Stromal cell of bone marrow (primary cell): ENCODE data around the gene MTURN.
"Not testable (repeated sequence)": the region's sequence is repeated elsewhere in the genome, so short reads cannot be mapped to it uniquely, and the experiment has no call there.

Experiments
- DNase-seq: peaks from one replicate; pipeline ENCODE4 v3.0.0-alpha.2; 2012; ENCODE audit warnings: low read depth

Gene MTURN

DNA sequence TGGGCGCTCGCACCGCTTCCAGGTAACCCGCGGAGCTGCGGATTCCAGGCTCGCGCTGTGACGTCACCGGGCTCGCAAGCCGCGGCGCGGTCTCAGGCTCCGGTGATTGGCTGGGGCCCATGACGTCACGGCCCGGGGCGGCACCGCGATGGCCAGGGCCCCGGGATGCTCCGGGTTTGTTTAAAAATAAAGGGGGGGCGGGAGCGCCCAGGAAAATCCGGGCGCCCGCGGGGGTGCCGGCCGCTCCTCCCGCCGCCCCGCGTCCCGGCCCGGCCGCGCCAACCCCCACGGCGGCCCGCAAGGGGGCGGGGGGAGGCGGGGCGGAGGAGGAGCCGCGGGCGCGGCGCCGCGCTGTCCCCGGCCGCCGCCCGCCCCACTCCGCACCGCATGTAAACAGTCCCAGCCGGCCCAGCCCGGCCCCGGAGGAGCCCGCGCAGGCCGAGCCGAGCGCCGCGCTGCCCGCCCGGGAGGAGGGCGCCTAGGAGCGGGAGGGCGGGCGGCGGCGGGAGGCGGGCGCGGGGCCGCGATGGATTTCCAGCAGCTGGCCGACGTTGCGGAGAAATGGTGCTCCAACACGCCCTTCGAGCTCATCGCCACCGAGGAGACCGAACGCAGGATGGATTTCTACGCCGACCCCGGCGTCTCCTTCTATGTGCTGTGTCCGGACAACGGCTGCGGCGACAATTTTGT is at the start of gene MTURN:
MTURN (plus strand) TSS at position 376 of the 690 bp plus-strand sequence; CDS start at position 527, 151 bp downstream.
- peak; percentile 72 for DNase-seq

DNA sequence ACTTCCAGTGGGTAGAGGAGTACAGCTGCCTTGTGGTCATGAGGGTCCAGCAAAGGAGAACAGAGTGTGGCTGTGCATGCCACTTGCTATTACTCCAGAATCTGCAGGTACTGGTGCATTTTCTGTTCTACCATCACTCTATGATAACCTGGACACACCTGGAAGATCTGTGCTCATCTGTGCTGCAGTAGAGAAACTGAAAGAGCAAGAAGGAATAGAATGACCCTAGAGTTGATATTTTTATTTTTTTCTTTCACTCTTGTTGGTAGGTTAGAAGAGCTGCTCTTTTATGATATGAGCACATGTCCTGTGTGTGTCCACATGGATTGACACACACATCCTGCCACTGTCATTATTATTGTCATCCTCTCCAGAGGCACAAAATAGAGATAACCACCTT is 48.3 kb upstream of the MTURN start:
- no peak for DNase-seq

DNA sequence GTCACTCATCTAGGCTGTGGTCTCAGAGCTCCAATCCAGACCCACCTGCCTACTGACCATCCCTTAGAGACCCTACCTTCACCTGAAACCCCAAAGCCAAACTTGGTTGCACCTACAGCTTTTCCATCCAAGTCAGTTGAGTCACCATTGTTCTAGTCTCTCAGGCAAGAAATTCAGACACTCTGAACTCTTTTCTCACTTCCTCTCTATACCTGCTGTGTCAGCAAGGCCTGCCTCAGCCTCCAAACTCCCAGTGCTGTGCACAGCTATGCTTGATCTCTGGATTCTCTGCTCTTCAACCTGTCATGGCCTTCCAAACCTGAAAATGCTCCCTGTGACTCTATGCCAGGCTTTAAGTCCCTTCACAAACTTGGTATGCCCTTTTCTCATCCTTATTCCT is 47.4 kb upstream of the MTURN start:
- DNase-seq = no peak

DNA sequence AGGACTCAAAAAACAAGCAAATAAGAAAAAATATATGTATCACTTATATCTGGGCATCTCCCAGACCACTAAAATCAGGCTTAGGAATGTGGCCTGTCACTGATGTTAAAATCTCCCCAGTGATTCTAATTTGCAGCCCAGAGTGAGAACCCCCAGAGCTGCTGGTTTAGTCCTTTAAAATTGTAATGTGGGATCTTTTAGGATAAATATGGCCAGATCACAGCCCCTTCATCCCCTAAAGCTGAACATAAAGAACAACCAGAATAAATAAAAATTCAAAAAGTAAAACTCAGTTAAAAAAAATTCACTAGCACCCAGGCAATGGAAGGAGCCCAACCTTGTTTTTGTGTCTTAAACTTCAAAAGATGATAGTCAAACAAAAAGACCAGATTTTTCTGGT is 46.4 kb upstream of the MTURN start:
- DNase-seq = no peak

DNA sequence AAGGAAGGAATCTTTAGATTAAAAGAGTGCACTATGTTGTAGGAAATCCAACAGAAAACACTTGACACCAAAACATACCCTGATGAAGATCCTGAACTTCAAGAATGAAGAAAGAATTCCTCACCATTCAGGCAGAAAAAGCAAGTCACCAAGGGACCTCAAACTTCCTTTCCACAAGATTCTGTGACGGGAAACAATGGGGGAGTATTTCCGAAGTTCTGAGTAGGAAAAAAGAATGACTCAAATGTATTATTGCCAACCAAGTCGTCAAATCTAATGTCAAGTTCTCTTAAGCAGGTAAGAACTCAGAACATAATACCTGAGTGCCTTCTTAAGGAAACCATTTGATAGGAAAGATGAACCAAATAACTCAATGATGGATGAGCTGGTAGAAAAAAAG is 44.7 kb upstream of the MTURN start:
- no peak for DNase-seq

DNA sequence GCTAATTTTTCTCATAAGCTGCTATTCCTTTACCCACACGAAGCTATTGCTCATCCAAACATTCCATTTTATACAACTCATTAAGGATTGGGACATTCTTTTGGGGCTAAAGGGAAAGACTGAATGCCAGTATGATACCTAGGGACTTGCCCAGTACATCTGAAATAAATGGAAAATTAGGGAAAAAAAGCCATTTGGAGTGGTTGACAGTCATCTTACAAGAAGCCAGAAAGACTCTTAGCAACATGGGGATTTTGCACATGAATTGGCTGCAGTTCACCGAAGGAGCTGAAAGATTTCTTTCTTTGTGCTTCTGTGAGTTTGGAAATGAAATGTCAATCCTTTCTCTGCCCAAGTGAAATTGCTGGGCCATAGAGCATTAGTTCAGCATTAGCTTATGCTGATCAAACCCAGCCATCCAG is 43.3 kb upstream of the MTURN start:
- peak; percentile 84 for DNase-seq

DNA sequence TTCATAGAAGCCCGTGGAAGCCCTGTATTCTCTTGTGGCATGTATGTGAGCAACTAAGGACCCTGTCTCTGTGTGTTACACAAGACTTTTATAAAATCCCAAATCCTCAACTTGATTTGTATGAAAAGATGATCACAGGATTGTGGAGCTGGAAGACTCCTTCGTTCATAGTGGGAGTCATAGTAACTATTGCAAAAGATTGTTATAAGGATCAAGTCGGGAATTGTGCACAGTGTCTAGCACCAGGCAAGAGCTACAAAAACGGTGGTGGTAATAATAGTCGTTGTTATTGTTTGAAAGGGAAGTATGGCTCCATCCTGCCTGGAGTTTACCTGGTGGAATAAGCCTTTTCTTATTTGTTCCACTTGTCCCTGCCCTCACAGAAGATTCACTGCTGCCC is 42.8 kb upstream of the MTURN start:
- no peak for DNase-seq

DNA sequence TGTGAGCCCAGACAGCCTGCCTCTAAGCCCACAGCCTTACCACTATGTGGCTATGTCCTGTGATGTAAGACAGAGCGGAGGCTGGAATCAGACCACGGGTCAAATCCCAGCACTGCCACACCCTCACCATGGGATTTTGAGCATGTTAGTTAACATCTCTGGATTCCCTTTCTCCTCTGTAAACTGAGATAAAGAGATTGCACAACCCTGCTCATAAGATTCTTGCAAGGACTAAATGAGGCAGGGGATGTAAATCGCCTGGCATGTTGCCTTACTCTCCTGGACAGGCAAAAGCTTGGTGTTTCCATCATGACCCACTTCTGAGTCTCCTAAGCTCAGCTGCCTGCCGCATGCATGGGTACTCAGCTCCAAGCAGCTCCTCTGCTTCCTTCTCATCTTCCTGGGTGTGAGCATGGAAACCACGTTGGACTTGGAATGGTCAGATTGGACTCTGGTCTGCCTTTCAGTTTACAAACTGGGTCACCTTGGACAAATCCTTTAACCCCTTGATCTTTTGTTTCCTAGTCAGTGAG is 41.3 kb upstream of the MTURN start:
- peak; percentile 18 for DNase-seq

DNA sequence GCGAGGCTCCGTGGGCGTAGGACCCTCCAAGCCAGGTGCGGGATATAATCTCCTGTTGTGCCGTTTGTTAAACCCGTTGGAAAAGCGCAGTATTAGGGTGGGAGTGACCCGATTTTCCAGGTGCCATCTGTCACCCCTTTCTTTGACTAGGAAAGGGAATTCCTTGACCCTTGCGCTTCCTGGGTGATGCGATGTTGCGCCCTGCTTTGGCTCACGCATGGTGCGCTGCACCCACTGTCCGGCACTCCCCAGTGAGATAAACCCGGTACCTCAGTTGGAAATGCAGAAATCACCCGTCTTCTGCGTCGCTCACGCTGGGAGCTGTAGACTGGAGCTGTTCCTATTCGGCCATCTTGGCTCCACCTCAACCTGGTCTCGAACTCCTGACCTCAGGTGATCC is 36.2 kb upstream of the MTURN start:
- DNase-seq = not testable (repeated sequence)

DNA sequence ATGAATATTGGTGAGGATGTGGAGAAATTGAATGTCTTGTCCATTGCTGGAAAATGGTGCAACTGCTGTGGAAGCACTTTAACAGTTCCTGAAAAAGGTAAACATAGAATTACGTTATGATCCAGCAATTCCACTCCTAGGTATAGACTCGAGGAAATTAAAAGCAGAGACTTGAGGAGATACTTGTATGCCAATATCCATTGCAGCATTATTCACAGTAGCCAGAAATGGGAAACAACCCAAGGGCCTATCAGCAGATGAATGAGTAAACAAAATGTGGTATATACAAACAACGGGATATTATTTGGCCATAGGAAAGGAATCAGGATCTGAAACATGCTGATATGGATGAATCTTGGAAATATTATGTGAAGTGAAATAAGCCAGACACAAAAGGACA is 32.5 kb upstream of the MTURN start:
- DNase-seq = no peak

DNA sequence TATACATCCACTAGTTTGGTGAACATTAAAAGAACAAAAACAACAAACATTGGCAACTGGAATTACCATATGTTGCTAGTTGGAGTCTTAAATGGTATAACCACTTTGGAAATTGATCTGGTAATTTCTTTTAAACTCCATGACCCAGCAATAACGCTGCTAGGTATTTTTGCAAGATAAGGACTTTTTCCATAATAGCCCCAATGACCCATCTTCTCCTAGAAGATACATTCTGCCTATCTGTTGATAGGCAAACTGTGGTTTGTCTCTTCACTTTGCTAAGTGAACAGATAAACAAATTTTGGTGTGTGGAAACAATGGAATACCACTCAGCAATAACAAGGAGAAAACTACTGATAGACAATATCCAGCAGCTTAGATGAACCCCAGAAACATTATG is 30.6 kb upstream of the MTURN start:
- DNase-seq = no peak

DNA sequence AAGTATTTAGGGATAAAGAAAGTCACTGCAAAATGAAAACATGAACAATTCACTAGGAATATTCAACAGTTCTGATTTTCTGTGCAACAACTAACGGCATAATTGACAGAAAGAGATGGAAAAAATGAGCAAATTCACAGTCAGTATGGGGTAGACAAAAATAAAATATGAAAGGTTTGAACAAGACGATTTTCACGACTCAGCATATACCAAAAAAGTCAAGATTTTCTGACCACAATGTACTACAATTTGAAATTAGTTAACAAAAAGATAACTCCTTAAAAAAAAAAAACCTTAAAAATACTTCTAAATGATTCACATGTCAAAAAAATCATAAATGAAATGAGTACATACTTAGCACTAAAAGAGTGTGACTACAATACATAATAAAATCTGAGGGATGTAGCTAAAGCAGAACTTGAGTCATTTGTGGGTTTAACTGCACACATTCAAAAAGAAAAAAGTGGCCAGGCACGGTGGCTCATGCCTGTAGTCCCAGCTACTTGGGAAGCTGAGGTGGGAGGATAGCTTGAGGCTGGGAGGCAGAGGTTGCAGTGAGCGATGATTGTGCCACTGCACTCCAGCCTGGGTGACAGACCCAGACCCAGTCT is 22.6 kb upstream of the MTURN start:
- DNase-seq = no peak

DNA sequence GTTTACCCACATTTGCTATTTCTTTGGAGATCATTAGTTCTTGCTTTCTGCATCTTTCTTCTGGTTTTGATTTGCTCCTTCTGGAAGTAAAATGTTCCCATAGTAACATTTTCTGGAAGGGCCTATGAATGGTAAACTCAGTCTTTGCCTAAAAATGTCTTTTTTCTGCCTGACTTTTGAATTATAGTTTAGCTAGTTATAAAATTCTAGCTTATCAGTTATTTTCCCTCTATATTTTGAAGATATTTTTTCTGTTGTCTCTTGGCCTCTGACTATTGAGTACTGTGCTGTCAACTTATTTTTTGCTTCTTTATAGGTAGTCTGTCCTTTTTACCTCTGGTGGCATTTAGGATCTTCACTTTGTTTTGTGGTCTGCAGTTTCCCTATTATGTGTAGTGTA is 21.6 kb upstream of the MTURN start:
- no peak for DNase-seq

DNA sequence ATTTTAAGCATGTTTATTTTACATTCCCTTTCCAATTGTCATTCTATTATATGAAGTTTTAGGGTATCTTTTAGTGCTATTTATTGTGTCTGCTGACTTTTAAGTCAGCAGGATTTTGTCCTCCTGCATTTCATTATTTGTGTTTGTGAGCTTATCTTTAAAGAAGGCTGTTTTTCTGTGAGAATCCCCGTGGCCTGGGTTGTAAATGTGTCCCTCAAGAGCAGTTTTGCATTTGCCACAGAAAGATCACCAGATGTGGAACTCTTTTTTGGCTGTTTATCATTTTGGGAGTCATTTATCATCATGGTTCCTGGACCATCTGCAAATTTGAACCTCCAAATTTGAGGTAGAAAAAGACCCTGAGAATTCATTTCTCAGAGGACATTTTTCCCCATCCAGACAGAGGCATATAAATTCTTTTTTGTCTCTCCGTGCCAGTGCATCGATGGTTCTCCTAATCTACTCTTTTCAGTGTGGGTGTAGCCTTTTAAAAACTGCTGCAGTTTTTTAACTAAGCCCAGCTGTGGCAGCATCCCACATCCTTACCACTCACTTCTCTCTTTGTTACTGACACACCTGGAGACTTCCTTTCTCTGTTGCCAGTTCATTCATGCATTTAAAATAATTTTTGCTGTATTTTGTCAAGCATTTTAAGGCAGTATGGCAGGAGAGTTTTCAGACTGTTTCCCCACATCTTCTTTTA is 20.1 kb upstream of the MTURN start:
- no peak for DNase-seq

DNA sequence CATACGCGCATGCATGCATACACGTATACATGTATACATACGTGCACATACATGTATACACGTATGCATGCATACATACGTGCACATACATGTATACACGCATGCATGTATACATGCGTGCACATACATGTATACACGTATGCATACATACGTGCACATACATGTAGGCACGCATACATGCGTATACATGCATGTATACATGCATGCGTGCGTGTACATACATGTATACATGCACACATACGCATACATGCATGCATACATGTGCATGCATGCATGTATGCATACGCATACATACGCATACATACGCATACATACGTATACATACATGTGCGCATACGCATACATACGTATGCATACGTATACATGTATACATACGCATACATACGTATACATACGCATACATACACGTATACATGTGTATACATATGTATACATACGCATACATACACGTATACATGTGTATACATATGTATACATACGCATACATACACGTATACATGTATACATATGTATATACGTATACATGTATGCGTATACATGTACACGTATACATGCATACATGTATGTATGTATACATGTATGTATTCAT is 19.0 kb upstream of the MTURN start:
- no peak for DNase-seq

DNA sequence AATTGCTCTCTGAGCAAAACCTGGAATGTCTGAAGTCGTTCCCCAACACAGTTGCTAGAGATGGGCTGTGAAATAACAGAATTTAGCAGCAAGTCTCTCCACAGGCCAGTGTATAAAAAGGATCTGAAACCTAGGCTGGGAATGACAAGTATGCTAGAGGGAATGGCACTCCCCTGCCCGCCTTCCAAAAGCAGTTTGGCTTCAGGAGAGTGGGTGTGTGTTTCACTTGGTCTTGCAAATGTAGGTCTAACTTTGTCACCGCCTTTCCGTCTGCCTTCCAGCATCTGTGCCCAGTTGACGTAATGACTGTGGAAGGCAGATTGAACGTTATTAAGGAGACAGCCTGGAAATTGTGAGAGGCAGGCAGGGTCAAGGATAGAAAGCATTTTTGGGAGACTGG is 18.0 kb upstream of the MTURN start:
- peak; percentile 43 for DNase-seq

DNA sequence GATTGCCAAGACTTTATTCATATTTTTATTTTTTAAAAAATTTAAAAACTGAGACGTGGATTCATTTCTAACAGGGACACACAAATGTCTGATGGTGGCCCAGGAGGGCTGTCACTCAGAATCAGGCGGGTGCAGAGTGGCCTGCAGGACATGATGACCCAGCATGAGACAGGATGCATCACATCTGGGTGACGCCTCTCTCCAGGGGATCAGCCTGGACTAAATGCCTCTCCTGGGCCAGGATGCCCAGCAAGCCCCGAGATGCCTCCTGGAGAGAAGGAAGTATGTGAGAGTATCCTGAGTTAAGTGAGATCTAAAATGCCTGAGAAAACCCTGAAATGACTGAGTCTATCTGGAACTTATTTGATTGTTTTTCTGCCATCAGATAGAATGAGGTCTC is 16.9 kb upstream of the MTURN start:
- no peak for DNase-seq

DNA sequence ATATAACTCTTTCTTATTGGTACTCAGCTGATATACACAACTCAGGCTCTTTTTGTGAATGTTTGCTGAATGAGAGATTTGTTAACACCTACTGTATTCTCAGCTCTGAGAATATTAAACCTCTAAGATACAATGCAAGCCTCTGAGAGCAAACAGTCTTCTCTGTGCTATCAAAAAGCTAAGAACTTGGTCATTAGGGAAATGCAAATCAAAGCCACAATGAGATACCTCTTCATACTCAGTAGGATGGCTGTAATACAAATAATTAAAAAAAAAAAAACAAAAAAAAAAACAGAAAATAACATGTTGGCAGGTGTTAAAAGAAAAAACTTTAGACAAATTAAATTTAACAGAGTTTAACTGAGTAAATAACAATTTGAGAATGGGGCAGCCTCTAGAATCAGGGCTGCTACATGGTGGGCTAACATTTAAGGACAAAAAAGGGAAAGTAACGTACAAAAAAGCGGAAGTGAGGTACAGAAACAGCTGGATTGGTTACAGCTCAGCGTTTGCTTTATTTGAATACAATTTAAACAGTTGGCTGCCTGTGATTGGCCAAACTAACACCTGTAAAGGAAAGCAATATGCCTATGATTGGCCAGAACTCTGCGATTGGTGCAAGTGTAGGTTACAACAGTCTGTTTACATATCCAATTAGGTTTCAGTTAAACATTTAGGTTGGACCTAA is 14.8 kb upstream of the MTURN start:
- no peak for DNase-seq

DNA sequence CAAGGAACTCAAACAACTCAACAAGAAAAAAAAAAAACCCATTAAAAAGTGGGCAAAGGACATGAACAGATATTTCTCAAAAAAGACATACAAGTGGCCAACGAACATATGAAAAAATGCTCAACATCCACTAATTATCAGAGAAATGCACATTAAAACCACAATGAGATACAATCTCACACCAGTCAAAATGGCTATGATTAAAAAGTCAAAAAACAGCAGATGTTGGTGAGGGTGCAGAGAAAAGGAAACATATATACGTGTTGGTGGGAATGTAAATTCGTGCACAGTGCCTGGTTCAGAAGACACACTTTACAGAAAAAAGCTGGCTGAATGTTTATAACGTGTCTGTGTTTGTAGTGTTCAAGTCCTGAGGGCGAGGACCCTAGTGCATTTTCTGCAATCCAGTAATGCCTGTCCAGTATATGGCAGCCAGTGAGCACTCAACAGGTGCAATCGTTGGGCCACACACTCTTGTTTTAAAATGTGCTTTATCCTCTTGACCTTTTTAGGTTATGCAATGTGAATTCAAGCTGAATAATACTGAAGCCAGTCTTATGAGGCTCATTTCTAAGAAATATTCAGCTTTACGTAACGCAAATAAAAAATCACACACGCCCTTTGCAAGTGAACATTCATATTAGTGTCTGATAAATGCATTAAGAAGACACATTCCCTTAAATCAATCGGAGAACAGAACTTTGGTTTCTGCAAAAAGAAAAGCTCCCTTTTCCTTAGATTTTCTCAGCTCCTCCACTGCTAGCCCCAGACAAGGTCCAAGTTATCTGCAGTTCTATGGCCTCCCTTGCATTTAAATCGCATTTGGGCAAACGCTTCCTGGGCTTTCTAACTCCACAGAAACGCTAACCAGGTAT is 813 bp upstream of the MTURN start:
- DNase-seq = no peak

DNA sequence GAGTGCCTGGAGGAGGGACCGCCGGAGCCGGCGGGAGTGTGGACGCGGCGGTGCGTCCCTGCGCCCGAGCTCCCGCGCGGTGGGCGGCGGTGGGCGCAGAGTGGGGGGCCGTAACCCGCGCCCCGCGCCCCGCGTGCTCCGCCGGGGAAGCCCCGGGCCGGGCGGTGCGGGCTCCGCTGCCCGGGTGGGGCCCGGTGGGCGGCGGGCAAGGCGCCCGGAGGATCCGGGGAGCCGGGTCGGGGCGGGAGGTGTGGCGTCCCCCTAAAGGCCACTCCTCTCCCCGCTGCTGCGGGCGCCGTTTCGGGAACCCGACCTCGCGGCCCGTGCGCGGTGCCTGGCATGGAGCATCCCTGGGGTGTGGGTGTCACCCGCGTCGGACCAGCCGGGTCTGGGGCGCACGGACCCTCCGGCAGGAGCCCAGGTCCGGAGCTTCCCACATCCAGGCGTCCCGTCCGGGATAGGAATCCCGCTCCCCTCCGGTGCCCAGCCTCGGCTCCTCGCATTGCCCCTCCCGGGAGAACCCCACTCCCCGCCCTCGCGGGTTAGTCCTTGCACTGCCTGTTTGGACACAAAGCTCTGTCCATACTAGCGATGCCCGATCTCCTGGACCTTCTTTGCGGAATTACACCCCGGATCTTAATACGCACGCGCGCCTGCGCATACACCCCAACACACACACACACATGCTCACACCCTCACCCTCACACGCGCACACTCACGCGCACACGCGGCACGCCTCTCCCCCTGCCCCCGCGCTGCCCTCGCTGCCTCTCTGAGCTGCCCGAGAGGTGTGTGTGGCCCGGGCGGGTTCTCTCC is 723 bp downstream of the MTURN start:
- no peak for DNase-seq
